PFSK-1 (cell line): ENCODE measurements around the gene CLCF1.

ENCODE experiments used
- POLR2AphosphoS5 ChIP-seq: IDR thresholded peaks from 2 replicates; pipeline ENCODE4 v1.6.1; 2012; ENCODE audit warnings: low read depth, mild to moderate bottlenecking, control low read depth, low read length, moderate library complexity
- TAF1 ChIP-seq: IDR thresholded peaks from 2 replicates; pipeline ENCODE4 v1.6.1; 2012; ENCODE audit warnings: low read length, control low read depth, borderline replicate concordance; ENCODE audit not compliant: insufficient read depth

- TF ChIP-seq POLR2AphosphoS5 (no peak), TAF1 (no peak)
These were observed 35.2 kb upstream of the CLCF1 start for GRCh38 chr11:67408437-67409200.
